Endothelial cell of hepatic sinusoid (primary cell): ENCODE data around the gene HMGB3.

ENCODE experiments used
- in situ Hi-C: cut with HindIII; loops from 2 replicates; pipeline ENCODE4 v1.10.0; 2017; ENCODE audit warnings: low sequenced_read_pairs

HMGB3 gene

DNA sequence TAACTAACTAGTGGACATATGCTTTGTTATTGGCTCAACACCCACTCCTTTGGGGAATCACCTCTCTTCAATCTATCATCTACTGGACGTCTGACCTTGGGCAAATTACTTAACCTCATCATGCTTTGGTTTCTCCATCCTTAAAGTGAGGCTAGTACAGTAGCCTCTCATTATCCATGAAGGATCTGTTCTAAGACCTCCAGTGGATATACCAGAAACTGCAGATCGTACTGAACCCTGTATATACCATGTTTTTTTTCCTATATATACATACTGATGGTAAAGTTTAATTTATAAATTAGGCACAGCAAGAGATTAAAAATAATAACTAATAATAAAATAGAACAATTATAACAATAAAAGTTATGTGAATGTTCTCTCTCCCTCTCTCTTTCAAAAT lies 56.2 kb downstream of the HMGB3 start:
- in situ Hi-C loops: no loop called here
